Measurements from ENCODE around the gene S100A8. TPM values are rescaled to one million over a fixed set of nuclear protein-coding genes. Genes with fewer than 3 reads are reported as not detected.

Gene S100A8
- total RNA-seq, 1 donor from 2014 or later: not detected

DNA sequence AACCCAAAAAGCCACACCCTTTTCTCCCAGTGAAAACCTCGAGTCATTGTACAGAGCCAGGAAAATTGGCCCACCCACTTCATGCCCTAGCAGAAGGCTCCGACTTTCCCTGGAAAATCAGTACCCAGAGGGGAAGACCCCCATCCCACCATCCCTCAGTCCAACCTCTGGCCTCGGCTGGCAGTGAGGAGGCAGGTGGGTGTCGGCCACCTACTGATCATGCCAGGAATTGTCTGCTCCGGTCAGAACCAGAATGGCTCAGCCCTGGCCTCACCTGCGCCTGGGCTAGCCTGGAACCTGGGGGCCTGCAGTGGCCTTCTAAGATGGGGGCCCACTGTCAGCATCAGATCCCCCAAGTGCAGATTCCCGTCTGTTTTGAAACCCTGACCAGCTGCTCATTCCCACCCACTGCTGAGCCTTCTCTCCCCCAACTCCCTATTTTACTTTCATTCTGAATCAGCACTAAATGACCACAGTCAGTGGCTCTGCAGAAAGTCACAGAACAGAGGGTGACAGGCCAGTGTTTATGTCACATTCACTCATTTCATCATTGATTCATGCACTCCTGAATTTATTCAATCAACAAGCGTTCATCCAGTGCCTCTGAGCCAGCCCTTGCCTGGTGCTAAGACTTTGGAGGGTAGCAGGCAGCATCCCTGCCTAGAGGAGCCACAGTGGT, 36.2 kb downstream of the S100A8 start:
- Mint-ChIP-seq H3K36me3 (no peaks in the 10 kb centered on the region), H3K4me3 (no peak overlapping the region), H3K4me1 (no peaks in the 10 kb centered on the region), H3K27me3 (ENCODE audit: low read depth) (peaks cover 17% of the 10 kb centered on the region), H3K27ac (no peak overlapping the region), H3K9me3 (no peaks in the 10 kb centered on the region)
- TF ChIP-seq, protein P1, sequence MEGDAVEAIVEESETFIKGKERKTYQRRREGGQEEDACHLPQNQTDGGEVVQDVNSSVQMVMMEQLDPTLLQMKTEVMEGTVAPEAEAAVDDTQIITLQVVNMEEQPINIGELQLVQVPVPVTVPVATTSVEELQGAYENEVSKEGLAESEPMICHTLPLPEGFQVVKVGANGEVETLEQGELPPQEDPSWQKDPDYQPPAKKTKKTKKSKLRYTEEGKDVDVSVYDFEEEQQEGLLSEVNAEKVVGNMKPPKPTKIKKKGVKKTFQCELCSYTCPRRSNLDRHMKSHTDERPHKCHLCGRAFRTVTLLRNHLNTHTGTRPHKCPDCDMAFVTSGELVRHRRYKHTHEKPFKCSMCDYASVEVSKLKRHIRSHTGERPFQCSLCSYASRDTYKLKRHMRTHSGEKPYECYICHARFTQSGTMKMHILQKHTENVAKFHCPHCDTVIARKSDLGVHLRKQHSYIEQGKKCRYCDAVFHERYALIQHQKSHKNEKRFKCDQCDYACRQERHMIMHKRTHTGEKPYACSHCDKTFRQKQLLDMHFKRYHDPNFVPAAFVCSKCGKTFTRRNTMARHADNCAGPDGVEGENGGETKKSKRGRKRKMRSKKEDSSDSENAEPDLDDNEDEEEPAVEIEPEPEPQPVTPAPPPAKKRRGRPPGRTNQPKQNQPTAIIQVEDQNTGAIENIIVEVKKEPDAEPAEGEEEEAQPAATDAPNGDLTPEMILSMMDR (IDR thresholded peaks at IDR 0.05; ENCODE audit: unreplicated experiment): no peak
- DNase-seq (ENCODE audit: low spot score in 2 of 2, unreplicated experiment in 2 of 2): no peak

DNA sequence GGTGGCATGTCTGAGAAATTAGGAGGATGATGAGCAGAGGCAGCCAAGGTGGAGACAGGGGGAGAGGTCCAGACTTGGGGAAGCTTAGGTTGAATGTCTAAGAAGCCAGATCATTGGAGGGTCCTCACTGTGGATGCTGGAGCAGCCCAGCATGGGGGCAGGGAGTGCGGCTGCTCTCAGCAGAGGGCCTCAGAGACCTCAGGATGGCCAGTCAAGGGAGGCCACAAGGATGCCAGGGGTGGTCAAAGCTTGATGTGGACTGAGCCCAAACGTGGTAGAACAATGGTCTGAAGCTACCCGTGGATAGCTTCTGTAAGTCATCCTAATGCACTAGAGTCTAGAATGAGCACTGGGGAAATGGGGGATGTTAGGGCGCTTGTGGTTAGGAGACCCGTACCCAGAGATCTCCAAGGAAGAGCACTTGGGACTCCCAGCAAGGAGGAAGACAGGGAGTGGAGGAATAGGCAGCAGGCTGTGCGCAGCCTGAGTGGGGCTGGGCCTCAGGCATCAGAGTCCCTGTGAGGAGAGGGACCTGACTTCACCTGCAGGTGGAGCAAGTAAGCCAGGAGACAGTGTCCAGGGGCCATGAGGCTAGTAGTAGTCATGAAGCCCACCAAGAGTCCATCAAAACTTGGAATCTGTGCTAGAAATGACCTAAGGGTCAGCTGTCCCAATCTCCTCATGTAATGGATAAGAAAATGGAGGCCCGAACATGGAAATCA, 37.5 kb downstream of the S100A8 start:
- H3K27ac Mint-ChIP-seq: no peak overlapping the region
- no peaks in the 10 kb centered on the region for H3K9me3 Mint-ChIP-seq
- H3K27me3 Mint-ChIP-seq (ENCODE audit: low read depth): peaks cover 30% of the 10 kb centered on the region
- H3K36me3 Mint-ChIP-seq: no peaks in the 10 kb centered on the region
- no peak for DNase-seq (ENCODE audit: low spot score in 2 of 2, unreplicated experiment in 2 of 2)
- TF ChIP-seq, protein P1 (IDR thresholded peaks at IDR 0.05; ENCODE audit: unreplicated experiment): peak; percentile 23
- H3K4me3 Mint-ChIP-seq: no peak overlapping the region
- no peaks in the 10 kb centered on the region for H3K4me1 Mint-ChIP-seq

- H3K36me3 Mint-ChIP-seq: no peaks in the 10 kb centered on the region
- no peak overlapping the region for H3K4me3 Mint-ChIP-seq
- peak in 1 of 2 experiments; percentile 77 for DNase-seq (ENCODE audit: low spot score in 2 of 2, unreplicated experiment in 2 of 2)
- no peak overlapping the region for H3K27ac Mint-ChIP-seq
- H3K27me3 Mint-ChIP-seq (ENCODE audit: low read depth): peaks cover 37% of the 10 kb centered on the region
- TF ChIP-seq, protein P1 (IDR thresholded peaks at IDR 0.05; ENCODE audit: unreplicated experiment): peak; percentile 83
- no peaks in the 10 kb centered on the region for H3K9me3 Mint-ChIP-seq
- H3K4me1 Mint-ChIP-seq: no peaks in the 10 kb centered on the region
Observed at GRCh38 chr1:153352523-153352922, 38.4 kb downstream of the S100A8 start.

DNA sequence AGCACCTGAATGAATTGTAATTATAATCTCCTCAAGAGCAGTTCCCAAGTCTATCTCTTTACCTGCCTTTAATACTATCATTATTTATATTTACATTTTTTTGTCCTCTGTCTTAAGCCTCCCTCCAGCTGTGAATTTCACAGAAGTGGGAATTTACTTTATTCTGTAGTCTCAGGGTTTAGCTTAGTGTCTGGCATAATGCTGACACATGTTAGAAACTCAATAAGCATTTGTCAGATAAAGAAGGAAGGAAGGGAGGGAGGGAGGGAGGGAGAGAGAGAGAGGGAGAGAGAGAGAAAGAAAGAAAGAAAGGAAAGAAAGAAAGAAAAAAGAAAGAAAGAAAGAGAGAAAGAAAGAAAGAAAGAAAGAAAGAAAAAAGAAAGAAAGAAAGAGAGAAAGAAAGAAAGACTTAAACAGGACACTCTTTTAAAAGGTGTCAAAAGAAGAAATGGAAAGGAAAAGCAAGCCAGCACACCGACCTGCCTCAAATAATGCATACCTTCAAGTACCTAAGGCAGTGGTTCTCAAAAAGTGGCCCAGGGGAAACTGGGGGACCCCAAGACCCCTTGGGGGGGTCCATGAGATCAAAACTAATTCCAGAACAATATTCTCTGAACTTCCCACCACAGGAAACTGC, 40.4 kb downstream of the S100A8 start:
- H3K27me3 Mint-ChIP-seq (ENCODE audit: low read depth): peaks cover 57% of the 10 kb centered on the region
- TF ChIP-seq, protein P1 (IDR thresholded peaks at IDR 0.05; ENCODE audit: unreplicated experiment): no peak
- no peak overlapping the region for H3K4me3 Mint-ChIP-seq
- no peaks in the 10 kb centered on the region for H3K36me3 Mint-ChIP-seq
- peaks cover under 1% of the 10 kb centered on the region for H3K4me1 Mint-ChIP-seq
- no peak overlapping the region for H3K27ac Mint-ChIP-seq
- DNase-seq (ENCODE audit: low spot score in 2 of 2, unreplicated experiment in 2 of 2): no peak
- no peaks in the 10 kb centered on the region for H3K9me3 Mint-ChIP-seq

- no peak for DNase-seq (ENCODE audit: low spot score in 2 of 2, unreplicated experiment in 2 of 2)
- Mint-ChIP-seq H3K36me3 (no peaks in the 10 kb centered on the region), H3K27ac (no peak overlapping the region), H3K27me3 (ENCODE audit: low read depth) (peaks cover 59% of the 10 kb centered on the region), H3K4me3 (no peak overlapping the region), H3K4me1 (peaks cover 3% of the 10 kb centered on the region), H3K9me3 (no peaks in the 10 kb centered on the region)
- TF ChIP-seq, protein P1 (IDR thresholded peaks at IDR 0.05; ENCODE audit: unreplicated experiment): no peak
Observed at GRCh38 chr1:153349363-153350320, 41.2 kb downstream of the S100A8 start.
